Activated CD4-positive, alpha-beta T cell treated with anti-CD3 and anti-CD28 coated beads for 1 hour (primary cell): Measurements from ENCODE around the gene ZYG11B.
"Not testable (repeated sequence)": the region's sequence is repeated elsewhere in the genome, so short reads cannot be mapped to it uniquely, and the experiment has no call there.

ENCODE experiments used
- DNase-seq: peaks from one replicate; pipeline ENCODE4 v3.0.0-alpha.2; 2020

ZYG11B gene

GRCh38 chr1:52726265-52727113 is at the start of gene ZYG11B:
TSS of gene ZYG11B (plus strand) at chr1:52726453. CDS start at chr1:52726654, 201 bp downstream.
- peak; percentile 84 for DNase-seq

DNA sequence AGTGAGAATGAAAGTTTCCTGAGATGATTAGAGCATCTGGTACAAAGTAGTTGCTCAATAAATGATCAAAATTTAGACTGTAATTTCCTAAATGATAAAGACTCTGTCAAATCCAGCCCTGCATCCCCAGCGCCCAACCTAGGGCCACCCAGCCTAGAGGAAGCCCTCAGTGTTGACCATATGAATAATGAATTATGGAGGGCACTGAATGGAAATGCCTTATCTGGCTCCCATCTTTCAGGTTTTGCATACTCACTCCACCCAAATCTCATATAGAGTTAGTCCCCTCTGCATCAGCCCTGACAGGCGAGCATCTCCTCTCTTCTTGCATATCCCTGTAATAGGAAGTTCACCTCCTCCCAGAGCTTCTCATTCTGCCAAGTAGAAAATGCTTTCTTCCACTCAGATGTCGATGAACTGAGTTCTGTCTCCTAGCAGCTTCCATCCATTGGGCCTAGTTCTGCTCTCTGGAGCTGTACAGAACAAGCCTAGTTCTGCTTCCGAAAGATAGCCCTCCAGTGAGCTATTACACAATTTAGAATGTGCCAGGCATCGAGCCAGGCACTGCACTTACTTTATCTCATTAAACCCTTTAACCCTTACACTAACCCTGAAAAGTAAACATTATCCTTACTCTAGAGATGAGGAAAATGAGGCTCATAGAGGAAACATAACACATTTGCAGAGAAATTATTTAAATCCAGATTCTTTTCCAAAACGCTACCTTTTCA is 49.0 kb upstream of the ZYG11B start:
- DNase-seq = no peak

- DNase-seq = no peak
Measured at GRCh38 chr1:52679048-52679447, 47.2 kb upstream of the ZYG11B start.

DNA sequence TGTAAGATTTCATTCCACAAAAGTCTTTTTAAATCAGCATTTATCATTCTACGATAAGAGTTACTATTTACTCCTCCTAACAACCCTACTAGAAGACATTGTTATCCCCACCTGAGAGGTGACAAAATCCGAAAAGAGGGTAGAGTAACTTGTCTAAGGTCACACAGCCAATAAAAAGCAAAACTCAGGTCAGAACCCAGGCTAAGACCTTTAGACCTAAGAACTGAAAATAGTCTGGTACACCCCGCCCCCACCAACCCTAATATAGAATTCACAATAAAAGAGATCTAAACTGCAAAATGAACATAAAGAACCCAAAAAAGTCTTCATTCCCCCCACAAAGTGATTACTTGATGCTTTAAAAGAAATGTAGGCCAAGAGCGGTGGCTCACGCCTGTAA is 46.8 kb upstream of the ZYG11B start:
- DNase-seq = no peak

GRCh38 chr1:52680353-52680752 is 45.9 kb upstream of the ZYG11B start:
- DNase-seq = no peak

- DNase-seq = no peak
Measured at GRCh38 chr1:52681136-52681535, 45.1 kb upstream of the ZYG11B start.

- DNase-seq = no peak
Measured at GRCh38 chr1:52683367-52683940, 42.8 kb upstream of the ZYG11B start.

DNA sequence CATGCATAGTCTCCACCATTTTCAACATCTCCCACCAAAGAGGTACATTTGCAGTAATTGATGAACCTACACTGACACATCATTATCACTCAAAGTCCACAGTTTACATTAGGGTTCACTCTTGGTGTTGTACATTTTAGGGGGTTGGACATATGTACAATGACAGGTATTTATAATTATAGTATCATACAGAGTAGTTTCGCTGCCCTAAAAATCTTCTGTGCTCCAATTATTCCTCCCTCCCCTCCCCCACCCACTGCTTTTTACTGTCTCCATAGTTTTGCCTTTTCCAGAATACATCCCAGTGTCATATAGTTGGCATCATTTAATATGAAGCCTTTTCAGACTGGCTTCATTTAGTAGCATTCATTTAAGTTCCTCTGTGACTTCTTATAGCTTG is 41.7 kb upstream of the ZYG11B start:
- no peak for DNase-seq

- peak; percentile 62 for DNase-seq
Measured at GRCh38 chr1:52686261-52686751, 39.9 kb upstream of the ZYG11B start.

GRCh38 chr1:52686830-52687229 is 39.4 kb upstream of the ZYG11B start:
- no peak for DNase-seq

DNA sequence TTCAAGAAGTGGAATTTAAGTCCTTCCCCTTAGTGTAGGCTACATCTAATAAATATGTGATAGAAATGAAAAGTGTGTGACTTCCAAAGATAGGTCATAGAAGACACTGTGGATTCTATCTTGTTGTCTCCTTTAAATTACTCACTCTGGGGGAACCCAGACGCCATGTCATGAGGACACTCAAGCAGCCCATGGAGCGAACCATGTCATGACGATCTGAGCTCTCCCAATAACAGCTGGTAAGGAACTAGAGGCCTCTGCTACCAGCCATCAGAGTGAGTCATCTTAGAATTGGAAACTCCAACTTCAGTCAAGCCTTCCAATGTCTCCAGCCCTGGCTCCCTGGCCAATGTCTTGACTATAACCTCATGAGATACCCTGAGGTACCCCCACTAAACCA is 34.4 kb upstream of the ZYG11B start:
- no peak for DNase-seq

DNA sequence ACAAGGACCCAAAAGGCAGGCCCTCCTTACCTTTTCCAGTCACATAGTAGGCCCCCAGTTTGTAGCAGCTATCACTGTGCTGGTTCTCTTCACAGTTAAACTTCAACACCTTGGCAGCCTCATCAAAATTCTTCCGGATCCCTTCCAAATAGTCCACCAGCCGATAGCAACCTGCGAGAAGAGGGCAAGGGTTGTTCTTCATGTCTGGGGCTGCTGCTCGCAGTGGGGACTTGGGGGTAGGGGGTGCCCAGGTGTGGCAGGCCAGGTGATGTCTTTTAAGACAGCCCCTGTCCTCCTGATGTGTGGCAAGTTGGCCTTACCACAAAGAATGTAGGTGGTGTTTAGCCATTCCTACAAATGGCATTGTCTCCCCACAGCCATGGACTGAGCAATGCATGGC is 33.6 kb upstream of the ZYG11B start:
- DNase-seq = no peak

DNA sequence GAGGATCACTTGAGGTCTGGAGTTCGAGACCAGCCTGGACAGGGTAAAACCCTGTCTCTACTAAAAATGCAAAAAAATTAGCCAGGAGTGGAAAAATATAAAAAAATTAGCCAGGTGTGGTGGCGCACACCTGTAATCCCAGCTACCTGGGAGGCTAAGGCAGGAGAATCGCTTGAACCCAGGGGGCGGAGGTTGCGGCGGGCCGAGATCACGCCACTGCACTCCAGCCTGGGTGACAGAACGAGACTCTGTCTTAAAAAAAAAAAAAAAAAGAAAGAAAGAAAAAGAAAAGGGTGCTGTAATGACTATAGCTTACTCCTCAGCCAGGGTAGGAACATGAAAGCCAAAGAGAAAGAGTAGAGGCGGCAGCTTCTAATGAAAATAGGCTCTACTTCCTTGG is 32.9 kb upstream of the ZYG11B start:
- DNase-seq = not testable (repeated sequence)

GRCh38 chr1:52693843-52694242 is 32.4 kb upstream of the ZYG11B start:
- no peak for DNase-seq

GRCh38 chr1:52695627-52696026 is 30.6 kb upstream of the ZYG11B start:
- DNase-seq = no peak

GRCh38 chr1:52697795-52698674 is 28.2 kb upstream of the ZYG11B start, which contains the start of gene COA7:
TSS of gene COA7 (minus strand) at chr1:52698347. CDS start at chr1:52698326, 21 bp downstream.
- peak; percentile 22 for DNase-seq

DNA sequence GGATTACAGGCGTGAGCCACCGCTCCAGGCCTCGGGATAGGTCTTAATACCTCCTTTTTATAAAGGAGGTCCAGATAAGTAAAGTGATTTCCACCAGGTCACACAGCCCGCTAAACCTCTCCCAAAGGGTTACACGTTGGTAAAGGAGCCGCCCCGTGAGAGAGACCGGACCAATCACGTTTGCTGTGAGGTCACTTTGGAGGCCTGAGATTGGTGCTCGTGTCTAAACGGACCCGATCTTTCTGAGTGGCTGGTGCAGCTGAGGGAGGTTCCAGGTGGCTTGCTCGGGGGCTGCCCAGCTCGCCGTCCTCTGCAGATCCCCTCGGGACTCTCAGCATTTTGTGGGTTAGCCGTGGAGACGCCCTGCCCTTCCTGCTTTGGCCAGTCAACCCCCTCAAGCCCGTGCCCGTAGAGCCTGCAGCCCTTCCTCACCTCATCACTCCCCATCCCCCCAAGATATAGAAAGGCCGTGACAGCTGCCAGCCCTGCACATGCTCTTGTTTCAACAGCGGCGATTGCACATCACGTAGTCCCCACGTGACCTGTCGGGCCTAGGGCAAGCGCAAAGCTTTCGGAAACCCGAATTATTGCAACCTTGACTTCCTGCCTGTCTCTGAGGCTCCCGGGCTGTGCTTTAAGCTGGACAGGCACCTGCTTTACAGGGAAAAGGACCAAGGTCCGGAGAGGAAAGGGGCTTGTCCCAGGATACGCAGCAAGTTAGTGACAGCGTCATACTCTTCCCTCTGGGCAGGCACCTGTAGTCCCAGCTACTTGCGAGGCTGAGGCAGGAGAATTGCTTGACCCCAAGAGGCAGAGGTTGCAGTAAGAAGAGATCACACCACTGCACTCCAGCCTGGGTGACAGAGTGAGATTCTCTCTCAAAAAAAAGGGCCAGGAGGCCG is 23.1 kb upstream of the ZYG11B start:
- peak; percentile 67 for DNase-seq

DNA sequence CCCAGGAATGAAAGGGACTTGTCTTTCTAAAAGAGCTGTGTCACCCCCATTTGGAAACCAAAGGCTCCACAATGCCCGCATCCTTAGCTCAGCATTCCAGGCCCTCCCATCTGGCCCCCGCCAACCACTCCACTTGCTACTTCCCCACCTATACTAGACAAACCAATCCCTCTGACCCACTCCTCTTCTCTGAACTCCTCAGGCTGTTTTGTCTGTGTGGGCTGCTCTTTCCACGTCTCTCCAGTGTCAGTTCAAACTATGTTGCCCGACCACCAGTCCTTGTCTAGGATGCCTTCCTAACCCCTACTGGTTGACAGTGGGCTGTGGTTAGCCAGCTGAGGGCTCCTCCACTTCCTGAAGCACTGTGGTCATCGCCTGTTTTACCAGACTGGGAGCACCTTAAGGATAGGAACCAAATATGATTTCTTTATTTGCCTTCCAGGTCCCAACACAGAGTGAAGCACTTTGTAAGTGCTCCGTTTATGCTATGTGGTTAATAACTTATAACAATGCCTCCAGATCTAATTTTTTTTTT is 20.1 kb upstream of the ZYG11B start:
- DNase-seq = no peak

GRCh38 chr1:52706941-52707926 is 19.0 kb upstream of the ZYG11B start:
- DNase-seq = no peak
